ENCODE measurements around the gene PCP4L1. TPM values are rescaled to one million over a fixed set of nuclear protein-coding genes. Genes with fewer than 3 reads are reported as not detected.

Gene PCP4L1
- total RNA-seq, 4 donors from 2014 or later: not detected

GRCh38 chr1:161305867-161306519 is 47.4 kb downstream of the PCP4L1 start:
- TF ChIP-seq CTCF (IDR thresholded peaks at IDR 0.05; ENCODE audit: low read depth): no peak

GRCh38 chr1:161307230-161307768 is 48.8 kb downstream of the PCP4L1 start:
- TF ChIP-seq CTCF (IDR thresholded peaks at IDR 0.05; ENCODE audit: low read depth): no peak

- no peak for TF ChIP-seq CTCF (IDR thresholded peaks at IDR 0.05; ENCODE audit: low read depth)
Measured at GRCh38 chr1:161307892-161308638, 49.5 kb downstream of the PCP4L1 start.

GRCh38 chr1:161309868-161310267 is 51.3 kb downstream of the PCP4L1 start, which contains the start of gene MPZ:
MPZ (minus strand) TSS chr1:161309968; CDS start chr1:161309905, 63 bp downstream.
- TF ChIP-seq CTCF (IDR thresholded peaks at IDR 0.05; ENCODE audit: low read depth): no peak

- TF ChIP-seq CTCF (IDR thresholded peaks at IDR 0.05; ENCODE audit: low read depth): no peak
Measured at GRCh38 chr1:161311595-161312181, 53.1 kb downstream of the PCP4L1 start.

- no peak for TF ChIP-seq CTCF (IDR thresholded peaks at IDR 0.05; ENCODE audit: low read depth)
Measured at GRCh38 chr1:161313554-161314200, 55.1 kb downstream of the PCP4L1 start.

Data from subcutaneous adipose tissue (tissue), 4 donors.